Measurements from ENCODE around the gene SLC10A6.
"Not testable (repeated sequence)": the region's sequence is repeated elsewhere in the genome, so short reads cannot be mapped to it uniquely, and the experiment has no call there.

SLC10A6 gene

DNA sequence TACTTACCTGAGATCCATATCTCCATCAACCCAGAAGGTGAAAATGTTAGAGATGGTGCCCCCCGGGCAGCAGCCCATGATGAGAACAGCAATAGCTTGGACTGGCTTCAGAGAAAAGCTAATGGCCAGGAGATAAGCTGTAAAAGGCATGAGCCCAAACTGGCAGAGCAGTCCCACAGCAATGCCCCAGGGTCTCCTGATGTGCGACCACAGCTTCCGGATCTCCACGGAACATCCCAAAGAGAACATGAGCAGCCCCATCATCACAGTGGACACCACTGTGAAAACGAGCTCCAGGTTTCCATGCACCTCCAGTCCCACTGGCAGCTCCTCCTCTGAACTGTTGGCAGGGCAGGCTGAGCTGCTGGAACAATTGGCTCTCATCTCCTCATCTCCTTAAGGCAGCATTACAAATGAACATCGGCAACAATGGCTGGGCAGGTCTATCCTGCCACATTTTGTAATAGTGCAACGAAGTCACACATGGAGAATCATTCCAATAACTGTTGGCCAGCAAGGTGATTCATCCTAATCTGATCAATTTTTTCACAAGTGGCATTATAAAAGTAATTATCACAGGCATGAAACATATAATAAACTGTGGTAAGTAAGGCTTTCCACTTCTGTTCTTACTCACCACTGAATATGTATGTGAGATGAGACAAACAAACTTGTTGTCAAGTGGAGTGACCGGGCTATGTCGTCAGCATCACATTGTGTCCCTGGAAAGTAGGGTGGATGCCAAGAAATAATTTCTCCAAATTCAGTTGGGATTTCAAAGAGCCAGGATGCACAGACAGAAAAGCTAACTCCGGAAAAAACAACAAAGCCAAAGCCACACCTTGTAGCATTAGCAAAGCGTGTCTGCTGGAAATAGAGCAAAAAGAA is at the start of gene SLC10A6:
Gene SLC10A6, minus strand, starts transcription at position 653 of the 888 bp plus-strand sequence. Its CDS starts 269 bp downstream, at position 384.
- DNase-seq (ENCODE audit: low spot score): peak; percentile 20

GRCh38 chr4:86898562-86898961 is 49.4 kb upstream of the SLC10A6 start:
- DNase-seq (ENCODE audit: low spot score): no peak

- no peak for DNase-seq (ENCODE audit: low spot score)
These were observed 47.4 kb upstream of the SLC10A6 start for GRCh38 chr4:86896596-86896995.

DNA sequence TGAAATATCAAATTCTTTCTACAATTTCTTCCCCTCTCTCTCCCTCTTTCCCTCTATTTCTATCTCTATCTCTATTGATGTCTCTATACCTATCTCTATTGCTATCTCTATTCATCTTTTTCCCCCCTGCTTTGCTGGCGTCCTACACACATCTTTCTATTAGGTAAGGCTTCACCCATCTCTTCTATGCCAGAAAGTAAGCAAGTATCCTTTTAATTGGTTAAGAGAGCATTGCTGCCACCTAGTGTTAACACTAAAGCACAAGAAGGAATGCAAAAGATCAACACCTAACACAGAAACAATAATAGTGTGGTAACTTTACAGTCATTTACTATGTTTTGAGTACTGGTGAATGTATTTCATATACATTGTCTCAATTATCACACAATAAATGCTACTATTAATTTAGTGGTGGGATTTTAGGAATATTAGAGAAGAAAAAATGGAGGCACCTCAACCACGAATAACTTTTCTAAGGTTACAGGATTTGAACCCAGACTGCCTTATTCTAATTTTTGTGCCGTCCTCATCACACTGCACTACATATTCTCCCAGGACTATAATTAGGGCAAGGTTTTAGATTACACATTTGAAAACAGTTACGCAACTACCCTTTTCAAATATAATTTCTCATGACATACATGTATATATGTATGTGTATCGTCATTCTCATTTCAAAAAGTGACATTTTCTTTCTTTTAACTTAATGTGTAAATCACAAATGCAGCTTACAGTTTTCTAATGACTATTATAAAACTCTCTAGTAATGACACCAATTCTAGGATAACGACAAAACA is 46.7 kb upstream of the SLC10A6 start:
- DNase-seq (ENCODE audit: low spot score): peak; percentile 86

- DNase-seq (ENCODE audit: low spot score): no peak
These were observed 45.3 kb upstream of the SLC10A6 start for GRCh38 chr4:86894455-86894854.

DNA sequence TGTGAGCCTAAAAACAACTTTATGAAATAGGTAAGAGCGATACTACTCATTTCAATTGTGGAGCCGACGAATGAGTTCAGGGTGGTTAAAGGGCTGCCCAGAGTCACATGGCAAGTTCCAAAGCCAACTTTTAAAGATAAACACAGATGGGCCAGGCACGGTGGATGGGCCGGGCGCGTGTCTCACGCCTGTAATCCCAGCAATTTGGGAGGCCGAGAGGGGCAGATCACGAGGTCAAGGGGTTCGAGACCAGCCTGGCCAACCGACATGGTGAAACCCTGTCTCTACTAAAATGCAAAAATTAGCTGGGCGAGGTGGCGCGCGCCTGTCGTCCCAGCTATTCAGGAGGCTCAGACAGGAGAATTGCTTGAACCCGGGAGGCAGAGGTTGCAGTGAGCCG is 44.0 kb upstream of the SLC10A6 start:
- no peak for DNase-seq (ENCODE audit: low spot score)

GRCh38 chr4:86892636-86892960 is 43.4 kb upstream of the SLC10A6 start:
- peak; percentile 36 for DNase-seq (ENCODE audit: low spot score)

DNA sequence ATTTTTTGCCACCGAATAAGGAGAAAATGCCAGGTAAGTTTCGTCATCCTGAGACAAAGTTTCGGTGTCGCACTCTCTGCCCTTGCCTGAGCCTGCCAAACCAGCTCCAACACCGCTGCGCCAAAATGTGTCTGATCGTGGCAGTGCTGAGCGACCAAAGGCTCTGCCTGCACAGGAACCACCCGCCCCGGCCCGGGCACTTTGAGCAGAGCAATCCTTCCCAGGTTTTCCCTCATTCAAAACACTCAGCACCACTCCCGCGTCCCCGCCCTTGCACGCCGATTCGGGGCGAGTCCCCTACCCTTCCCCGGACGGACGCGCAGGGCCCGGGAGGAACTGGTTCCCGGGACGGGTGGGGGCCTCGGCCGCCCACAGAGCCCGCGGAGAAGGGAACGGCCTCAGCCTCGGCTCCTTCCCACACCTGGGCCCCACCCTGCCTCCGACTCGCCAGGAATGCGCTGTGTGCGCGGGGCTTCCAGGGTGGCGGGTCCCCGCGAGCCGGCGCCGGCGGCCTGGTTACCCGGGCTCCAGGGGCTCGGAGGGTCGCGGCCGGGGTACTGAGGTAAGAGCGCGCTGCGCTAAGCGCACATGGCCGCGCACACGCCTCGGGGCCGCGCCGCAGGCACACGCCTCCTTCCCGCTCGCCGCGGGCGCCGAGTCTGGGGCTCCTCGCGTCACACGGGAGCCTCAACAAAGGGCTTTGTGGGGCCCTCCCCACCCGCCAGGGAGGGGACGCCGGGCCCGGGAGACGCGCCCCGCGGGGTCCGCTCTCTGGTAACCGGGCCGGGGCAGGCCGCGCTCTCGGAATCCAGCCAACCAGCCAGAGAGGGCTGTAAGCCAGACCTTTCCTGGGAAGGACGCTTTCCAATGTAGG is 42.8 kb upstream of the SLC10A6 start, which contains the start of gene C4orf36:
Gene C4orf36, minus strand, starts transcription at position 661 of the 874 bp plus-strand sequence. CDS start 902 bp downstream, outside the sequence.
- DNase-seq (ENCODE audit: low spot score): peak; percentile 73

DNA sequence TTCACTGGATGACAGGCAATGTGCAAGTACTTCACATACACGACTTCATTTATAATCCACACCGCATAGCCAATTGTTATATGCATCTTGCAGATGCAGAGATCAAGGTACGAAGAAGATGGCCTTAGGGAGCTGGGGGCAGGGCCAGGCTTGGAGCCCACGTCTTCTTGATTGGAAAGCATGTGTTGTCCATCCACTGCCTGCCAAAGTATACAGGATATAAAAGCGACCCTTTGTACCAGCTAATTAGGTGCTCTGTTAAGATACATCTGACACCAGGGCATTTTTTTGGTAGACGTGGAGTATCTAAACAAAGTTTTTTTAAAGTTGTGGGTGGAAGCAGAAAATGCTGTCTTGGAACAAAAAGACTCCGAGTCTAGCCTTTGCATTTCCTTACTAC is 41.6 kb upstream of the SLC10A6 start:
- no peak for DNase-seq (ENCODE audit: low spot score)

DNA sequence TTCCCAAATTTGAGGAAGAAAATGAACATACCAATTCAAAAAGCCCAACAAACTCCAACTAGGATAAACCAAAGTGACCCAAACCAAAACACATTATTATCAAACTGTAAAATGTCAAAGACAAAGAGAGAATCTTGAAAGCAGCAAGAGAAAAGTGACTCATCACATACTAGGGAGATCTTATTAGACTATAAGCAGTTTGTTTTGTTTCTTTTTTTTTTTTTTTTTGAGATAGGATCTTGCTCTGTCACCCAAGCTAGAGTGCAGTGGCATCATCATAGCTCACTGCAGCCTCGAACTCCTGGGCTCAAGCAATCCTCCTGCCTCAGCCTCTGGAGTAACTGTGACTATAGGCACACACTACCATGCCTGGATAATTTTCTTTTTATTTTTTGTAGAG is 30.5 kb upstream of the SLC10A6 start:
- DNase-seq (ENCODE audit: low spot score): no peak

GRCh38 chr4:86878640-86879039 is 29.5 kb upstream of the SLC10A6 start:
- no peak for DNase-seq (ENCODE audit: low spot score)

DNA sequence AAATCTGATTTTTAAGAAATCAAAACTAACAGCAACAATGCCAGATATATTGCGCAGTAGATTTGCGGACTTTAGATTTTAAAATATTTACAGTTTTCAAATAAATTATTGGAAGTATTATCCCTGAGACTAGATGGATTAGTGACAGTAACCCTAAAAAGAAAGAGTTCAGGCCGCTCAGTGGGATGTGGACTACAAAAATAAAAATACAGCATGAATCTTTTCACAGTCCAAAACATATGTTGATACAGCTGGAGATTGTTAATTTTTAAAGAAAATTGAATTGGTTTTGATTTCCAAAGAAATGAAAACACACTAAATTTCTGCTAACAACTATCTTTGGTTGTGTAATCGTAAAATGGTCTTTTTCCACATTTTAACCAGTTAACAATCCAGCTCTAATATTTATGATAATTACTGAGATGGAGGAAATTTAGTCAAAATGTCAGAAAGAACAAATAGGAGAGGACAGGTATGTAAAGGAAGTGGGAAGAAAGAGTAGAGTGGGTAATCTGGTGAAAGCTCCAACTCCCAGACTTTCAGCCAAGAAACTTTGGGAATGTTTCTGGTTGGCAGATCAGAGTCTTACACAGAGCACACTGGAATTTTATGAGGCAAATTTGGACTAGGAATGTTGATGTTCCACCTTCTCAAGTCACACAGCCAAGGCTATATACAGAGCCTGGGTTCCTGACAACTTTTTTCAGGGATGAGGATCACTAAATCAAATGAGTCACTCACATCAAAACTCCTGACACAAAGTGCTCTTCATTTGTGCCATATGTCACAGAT is 27.9 kb upstream of the SLC10A6 start:
- no peak for DNase-seq (ENCODE audit: low spot score)

DNA sequence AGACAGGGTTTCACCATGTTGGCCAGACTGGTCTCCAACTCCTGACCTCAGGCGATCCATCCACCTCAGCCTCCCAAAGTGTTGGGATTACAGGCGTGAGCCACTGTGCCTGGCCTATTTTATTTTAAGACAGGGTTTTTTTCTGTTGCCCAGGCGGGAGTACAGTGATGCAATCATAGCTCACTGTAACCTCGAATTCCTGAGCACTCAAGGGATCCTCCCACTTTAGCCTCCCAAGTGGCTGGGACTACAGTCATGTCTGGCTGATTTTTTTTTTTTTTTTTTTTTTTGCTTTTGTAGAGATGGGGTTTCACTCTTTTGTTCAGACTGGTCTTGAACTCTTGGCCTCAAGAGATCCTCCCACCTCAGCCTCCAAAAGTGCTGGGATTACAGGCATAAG is 26.3 kb upstream of the SLC10A6 start:
- not testable (repeated sequence) for DNase-seq (ENCODE audit: low spot score)

- no peak for DNase-seq (ENCODE audit: low spot score)
These were observed 23.0 kb upstream of the SLC10A6 start for GRCh38 chr4:86872135-86872534.

DNA sequence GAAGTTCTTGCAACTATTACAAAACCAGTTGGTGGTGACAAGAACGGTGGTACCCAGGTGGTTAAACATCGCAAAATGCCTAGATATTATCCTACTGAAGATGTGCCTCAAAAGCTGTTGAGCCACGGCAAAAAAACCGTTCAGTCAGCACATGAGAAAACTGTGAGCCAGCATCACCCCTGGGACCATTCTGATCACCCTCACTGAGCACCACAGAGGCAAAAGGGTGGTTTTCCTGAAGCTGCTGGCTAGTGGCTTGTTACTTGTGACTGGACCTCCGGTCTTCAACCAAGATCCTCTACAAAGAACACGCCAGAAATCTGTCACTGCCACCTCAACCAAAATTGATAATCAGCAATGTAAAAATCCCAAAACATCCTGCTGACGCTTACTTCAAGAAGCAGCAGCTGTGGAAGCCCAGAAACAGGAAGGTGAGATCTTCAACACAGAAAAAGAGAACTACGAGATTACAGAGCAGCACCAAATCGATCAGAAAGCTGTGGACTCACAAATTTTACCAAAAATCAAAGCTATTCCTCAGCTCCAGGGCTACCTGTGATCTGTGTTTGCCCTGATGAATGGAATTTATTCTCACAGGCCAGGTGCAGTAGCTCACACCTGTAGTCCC is 21.4 kb upstream of the SLC10A6 start:
- DNase-seq (ENCODE audit: low spot score): no peak

GRCh38 chr4:86857341-86858052 is 8.3 kb upstream of the SLC10A6 start:
- no peak for DNase-seq (ENCODE audit: low spot score)

DNA sequence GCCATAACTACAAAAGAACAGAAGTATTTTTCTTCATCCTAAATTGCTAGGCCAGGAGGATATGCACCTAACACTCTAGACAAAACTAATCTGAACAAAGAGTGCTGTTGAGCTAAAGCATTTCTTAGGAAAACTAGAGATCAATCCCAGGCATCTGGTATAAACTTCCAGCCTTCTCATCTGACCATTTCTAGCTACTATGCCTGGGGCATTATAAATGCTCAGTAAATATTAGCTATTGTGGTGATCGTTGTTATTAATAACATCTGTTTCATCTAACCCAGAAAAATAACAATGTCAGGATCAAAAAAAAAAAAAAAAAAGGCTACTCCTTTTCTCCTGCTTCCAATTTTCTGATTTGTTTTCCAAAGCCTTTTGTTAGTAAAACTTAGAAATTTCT is 7.7 kb upstream of the SLC10A6 start:
- DNase-seq (ENCODE audit: low spot score): no peak

- no peak for DNase-seq (ENCODE audit: low spot score)
These were observed 6.4 kb upstream of the SLC10A6 start for GRCh38 chr4:86855572-86855971.

GRCh38 chr4:86853209-86853608 is 4.0 kb upstream of the SLC10A6 start:
- DNase-seq (ENCODE audit: low spot score): no peak

DNA sequence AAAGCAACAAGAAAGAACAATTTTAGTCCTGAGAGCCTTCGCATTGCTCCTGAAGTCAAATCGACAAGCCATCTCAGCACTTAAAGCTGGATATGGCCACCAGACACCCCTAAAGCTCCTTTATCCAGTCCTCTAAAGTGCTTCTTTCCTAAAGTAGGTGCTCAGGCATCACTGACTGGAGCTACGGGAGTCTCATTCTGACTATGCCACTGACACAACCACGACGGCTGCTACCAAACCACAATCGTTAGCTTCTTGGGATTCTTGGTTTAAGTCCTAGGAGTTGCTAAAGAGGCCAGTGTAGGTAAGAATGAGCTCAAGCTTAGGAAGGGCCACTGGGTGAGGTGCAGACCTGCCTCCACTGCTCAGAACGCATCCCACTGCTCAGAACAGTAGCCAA is 1.0 kb downstream of the SLC10A6 start:
- DNase-seq (ENCODE audit: low spot score): no peak
